ENCODE results near the gene KATNB1. TPM values are rescaled to one million over a fixed set of nuclear protein-coding genes. Genes with fewer than 3 reads are reported as not detected.
A peak's percentile ranks its signal among the peaks of the same experiment; 100 is the strongest.
"Not testable (repeated sequence)": the region's sequence is repeated elsewhere in the genome, so short reads cannot be mapped to it uniquely, and the experiment has no call there.

KATNB1 gene
- polyA plus RNA-seq, 4 donors = 19.3 to 26.8 (median 23.3) TPM

GRCh38 chr16:57700781-57701551 lies 34.6 kb upstream of the KATNB1 start:
- no peak for DNase-seq (ENCODE audit: low read depth in 4 of 4, low spot score in 2 of 4)

GRCh38 chr16:57701759-57702371 lies 33.7 kb upstream of the KATNB1 start:
- peak in 1 of 4 donors; percentile 36 for DNase-seq (ENCODE audit: low read depth in 4 of 4, low spot score in 2 of 4)

- DNase-seq (ENCODE audit: low read depth in 4 of 4, low spot score in 2 of 4) = no peak
These were observed 32.1 kb upstream of the KATNB1 start for GRCh38 chr16:57703416-57704010.

- no peak for DNase-seq (ENCODE audit: low read depth in 4 of 4, low spot score in 2 of 4)
These were observed 31.3 kb upstream of the KATNB1 start for GRCh38 chr16:57704011-57704904.

GRCh38 chr16:57704905-57705852 lies 30.4 kb upstream of the KATNB1 start:
- DNase-seq (ENCODE audit: low read depth in 4 of 4, low spot score in 2 of 4) = no peak

- no peak for DNase-seq (ENCODE audit: low read depth in 4 of 4, low spot score in 2 of 4)
These were observed 28.9 kb upstream of the KATNB1 start for GRCh38 chr16:57706717-57707116.

- DNase-seq (ENCODE audit: low read depth in 4 of 4, low spot score in 2 of 4) = no peak
These were observed 28.2 kb upstream of the KATNB1 start for GRCh38 chr16:57707331-57707730.

GRCh38 chr16:57708168-57708567 lies 27.4 kb upstream of the KATNB1 start:
- DNase-seq (ENCODE audit: low read depth in 4 of 4, low spot score in 2 of 4) = no peak

GRCh38 chr16:57709663-57710062 lies 25.9 kb upstream of the KATNB1 start:
- no peak for DNase-seq (ENCODE audit: low read depth in 4 of 4, low spot score in 2 of 4)

- DNase-seq (ENCODE audit: low read depth in 4 of 4, low spot score in 2 of 4) = no peak
These were observed 24.2 kb upstream of the KATNB1 start for GRCh38 chr16:57711346-57711745.

GRCh38 chr16:57711993-57712392 lies 23.6 kb upstream of the KATNB1 start:
- no peak for DNase-seq (ENCODE audit: low read depth in 4 of 4, low spot score in 2 of 4)

- not testable (repeated sequence) for DNase-seq (ENCODE audit: low read depth in 4 of 4, low spot score in 2 of 4)
These were observed 23.0 kb upstream of the KATNB1 start for GRCh38 chr16:57712569-57712968.

GRCh38 chr16:57713596-57713995 lies 22.0 kb upstream of the KATNB1 start:
- no peak for DNase-seq (ENCODE audit: low read depth in 4 of 4, low spot score in 2 of 4)

GRCh38 chr16:57714047-57714446 lies 21.5 kb upstream of the KATNB1 start:
- no peak for DNase-seq (ENCODE audit: low read depth in 4 of 4, low spot score in 2 of 4)

GRCh38 chr16:57720142-57720575 lies 15.4 kb upstream of the KATNB1 start:
- DNase-seq (ENCODE audit: low read depth in 4 of 4, low spot score in 2 of 4) = no peak

GRCh38 chr16:57721356-57722209 lies 14.0 kb upstream of the KATNB1 start:
- DNase-seq (ENCODE audit: low read depth in 4 of 4, low spot score in 2 of 4) = no peak

GRCh38 chr16:57722210-57722499 lies 13.4 kb upstream of the KATNB1 start:
- no peak for DNase-seq (ENCODE audit: low read depth in 4 of 4, low spot score in 2 of 4)

- no peak for DNase-seq (ENCODE audit: low read depth in 4 of 4, low spot score in 2 of 4)
These were observed 12.9 kb upstream of the KATNB1 start for GRCh38 chr16:57722651-57723050.

- DNase-seq (ENCODE audit: low read depth in 4 of 4, low spot score in 2 of 4) = no peak
These were observed 12.4 kb upstream of the KATNB1 start for GRCh38 chr16:57723170-57723569.

Measured in left renal cortex interstitium (tissue), 4 donors.